Measurements from ENCODE around the gene SLC35G6. TPM values are rescaled to one million over a fixed set of nuclear protein-coding genes. Genes with fewer than 3 reads are reported as not detected.
"Not testable (repeated sequence)": the region's sequence is repeated elsewhere in the genome, so short reads cannot be mapped to it uniquely, and the experiment has no call there.

The SLC35G6 gene
- total and polyA plus RNA-seq, 12 donors: 0.24 TPM; not detected in 11

- intact Hi-C loops (cut with DNase I): no loop called here
- H3K4me3 ChIP-seq: no peak overlapping the region
- TF ChIP-seq CTCF (IDR thresholded peaks at IDR 0.05) (no peak), POLR2A (IDR thresholded peaks at IDR 0.05) (no peak)
- H3K27ac ChIP-seq: peak overlapping the region in 3 of 5 donors; percentile 24 to 81 (median 57)
- no peaks in the 10 kb centered on the region for H3K27me3 ChIP-seq
- peaks cover 32 to 47% of the 10 kb centered on the region in 2 donors for H3K4me1 ChIP-seq (replicated peaks in 1 of 2)
- WGBS, 4 donors: 90 to 98% (median 94%) methylated on average over 7 to 11 of the region's 11 CpGs
- DNase-seq: no peak
- H3K36me3 ChIP-seq (replicated peaks in 1 of 2): peaks cover 0 to 26% of the 10 kb centered on the region in 2 donors
- H3K9me3 ChIP-seq (replicated peaks in 1 of 3): no peaks in the 10 kb centered on the region
These were observed 13.0 kb upstream of the SLC35G6 start for GRCh38 chr17:7468290-7468689.

GRCh38 chr17:7468804-7469389 is 12.3 kb upstream of the SLC35G6 start:
- TF ChIP-seq CTCF (IDR thresholded peaks at IDR 0.05) (no peak), POLR2A (IDR thresholded peaks at IDR 0.05) (no peak)
- Histone ChIP-seq H3K27ac (peak overlapping the region in 1 of 5 donors; percentile 57), H3K27me3 (no peaks in the 10 kb centered on the region), H3K4me1 (replicated peaks in 1 of 2) (peaks cover 32 to 47% of the 10 kb centered on the region in 2 donors), H3K36me3 (replicated peaks in 1 of 2) (peaks cover 0 to 20% of the 10 kb centered on the region in 2 donors), H3K4me3 (no peak overlapping the region), H3K9me3 (replicated peaks in 1 of 3) (no peaks in the 10 kb centered on the region)
- no peak for DNase-seq
- WGBS, 4 donors: 76 to 88% (median 80%) methylated on average over 11 to 12 of the region's 12 CpGs
- intact Hi-C loops (cut with DNase I): no loop called here

GRCh38 chr17:7469843-7470242 is 11.4 kb upstream of the SLC35G6 start:
- not testable (repeated sequence) for H3K9me3 ChIP-seq (replicated peaks in 1 of 3)

GRCh38 chr17:7470457-7470973 is 10.7 kb upstream of the SLC35G6 start:
- DNase-seq: peak; percentile 66 to 88 (median 80)
- 49 to 65% (median 54%) methylated on average over 7 to 8 of the region's 8 CpGs for WGBS, 4 donors
- H3K36me3 ChIP-seq (replicated peaks in 1 of 2); H3K4me3 ChIP-seq; H3K9me3 ChIP-seq (replicated peaks in 1 of 3); H3K27me3 ChIP-seq; intact Hi-C loops (cut with DNase I): not testable (repeated sequence)
- peaks cover 38 to 59% of the 10 kb centered on the region in 2 donors for H3K4me1 ChIP-seq (replicated peaks in 1 of 2)
- H3K27ac ChIP-seq: peak overlapping the region; percentile 76 to 91 (median 82)
- TF ChIP-seq CTCF (IDR thresholded peaks at IDR 0.05): peak in 1 of 6 experiments; percentile 20
- peak in 1 of 2 donors; percentile 15 for TF ChIP-seq POLR2A (IDR thresholded peaks at IDR 0.05)

More at GRCh38 chr17:7469843-7470242, 11.4 kb upstream of the SLC35G6 start:
- DNase-seq; H3K27me3 ChIP-seq; intact Hi-C loops (cut with DNase I); H3K4me3 ChIP-seq: not testable (repeated sequence)
- WGBS, 4 donors: 86 to 92% (median 89%) methylated on average over 12 of the region's 12 CpGs
- H3K36me3 ChIP-seq (replicated peaks in 1 of 2): peaks cover 0 to 14% of the 10 kb centered on the region in 2 donors
- H3K27ac ChIP-seq: peak overlapping the region in 4 of 5 donors; percentile 72 to 91 (median 79)
- peaks cover 32 to 53% of the 10 kb centered on the region in 2 donors for H3K4me1 ChIP-seq (replicated peaks in 1 of 2)
